B cell (primary cell): ENCODE measurements around the gene IL1RN.

Source experiments
- EZH2 ChIP-seq: IDR thresholded peaks from 2 replicates; pipeline ENCODE4 v1.6.1; 2012; ENCODE audit warnings: borderline replicate concordance, low read depth, mild to moderate bottlenecking, moderate library complexity, low read length; ENCODE audit not compliant: insufficient read depth, poor library complexity, severe bottlenecking
- TF ChIP-seq, protein P1 (sequence below): fragments of 200-600 bp; IDR thresholded peaks from one replicate; pipeline ENCODE4 v1.8.0; 2022; ENCODE audit warnings: antibody characterized with exemption, mild to moderate bottlenecking

DNA sequence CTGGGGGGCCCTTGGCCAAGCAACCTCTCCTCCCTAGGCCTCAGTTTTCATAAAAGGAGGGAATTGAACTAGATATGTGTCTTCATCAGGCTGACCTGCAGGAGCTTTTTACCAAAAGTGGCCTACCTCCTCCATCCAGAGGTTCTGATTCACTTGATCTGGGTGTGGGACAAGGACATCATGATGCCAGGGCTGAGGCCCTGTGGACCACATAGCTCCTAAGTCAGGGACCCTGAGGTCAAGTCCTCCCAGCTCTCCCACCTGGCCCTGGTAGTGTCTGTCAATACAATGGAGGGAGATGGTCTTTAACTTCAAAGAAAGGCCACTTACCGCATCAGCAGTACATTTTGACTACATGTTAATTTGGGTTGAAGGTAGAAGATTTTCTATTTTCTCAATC, 10.4 kb downstream of the IL1RN start:
- no peak for TF ChIP-seq EZH2
- TF ChIP-seq, protein P1, sequence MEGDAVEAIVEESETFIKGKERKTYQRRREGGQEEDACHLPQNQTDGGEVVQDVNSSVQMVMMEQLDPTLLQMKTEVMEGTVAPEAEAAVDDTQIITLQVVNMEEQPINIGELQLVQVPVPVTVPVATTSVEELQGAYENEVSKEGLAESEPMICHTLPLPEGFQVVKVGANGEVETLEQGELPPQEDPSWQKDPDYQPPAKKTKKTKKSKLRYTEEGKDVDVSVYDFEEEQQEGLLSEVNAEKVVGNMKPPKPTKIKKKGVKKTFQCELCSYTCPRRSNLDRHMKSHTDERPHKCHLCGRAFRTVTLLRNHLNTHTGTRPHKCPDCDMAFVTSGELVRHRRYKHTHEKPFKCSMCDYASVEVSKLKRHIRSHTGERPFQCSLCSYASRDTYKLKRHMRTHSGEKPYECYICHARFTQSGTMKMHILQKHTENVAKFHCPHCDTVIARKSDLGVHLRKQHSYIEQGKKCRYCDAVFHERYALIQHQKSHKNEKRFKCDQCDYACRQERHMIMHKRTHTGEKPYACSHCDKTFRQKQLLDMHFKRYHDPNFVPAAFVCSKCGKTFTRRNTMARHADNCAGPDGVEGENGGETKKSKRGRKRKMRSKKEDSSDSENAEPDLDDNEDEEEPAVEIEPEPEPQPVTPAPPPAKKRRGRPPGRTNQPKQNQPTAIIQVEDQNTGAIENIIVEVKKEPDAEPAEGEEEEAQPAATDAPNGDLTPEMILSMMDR = no peak
